GM12878 (cell line): ENCODE results near the gene EGFR. TPM values are rescaled to one million over a fixed set of nuclear protein-coding genes. Genes with fewer than 3 reads are reported as not detected.

Source experiments
- ATAC-seq: fragments of 200-7000 bp; cut with Tn5 transposase; 3 replicates; pipeline ENCODE4 v1.9.1; 2020; ENCODE audit warnings: mild to moderate bottlenecking, moderate library complexity
- BruUV-seq: library from RNA; stranded (reverse); fragments of 400-500 nt; replicated peaks from 2 replicates; lab custom pipeline; 2021; lab: Mats Ljungman, UMichigan
- CTCF ChIA-PET: fragments of 300-600 bp; sonication (Branson Sonifier 250); formaldehyde crosslinking; extraction: SDS; loops from one replicate; lab custom pipeline; 2021; ENCODE audit warnings: inconsistent platforms; lab: Yijun Ruan, JAX
- POLR2A ChIA-PET: fragments of 350-600 bp; formaldehyde crosslinking; extraction: SDS; loops from one replicate; lab custom pipeline; 2021; ENCODE audit warnings: inconsistent platforms; lab: Charles Lee
- RAD21 ChIA-PET: fragments of 300-600 bp; sonication (Branson Sonifier 250); formaldehyde crosslinking; loops from one replicate; lab custom pipeline; 2023; ENCODE audit warnings: antibody characterized with exemption; ENCODE audit not compliant: unreplicated experiment; lab: Charles Lee
- SMC1A ChIA-PET: fragments of 300-600 bp; sonication (Branson Sonifier 250); formaldehyde crosslinking; loops from one replicate; lab custom pipeline; 2023; ENCODE audit not compliant: unreplicated experiment, uncharacterized antibody; lab: Charles Lee
- DNase-seq: peaks from one replicate; pipeline ENCODE4 v3.0.0-alpha.2; 2011; ENCODE audit warnings: low read depth, low spot score
- FAIRE-seq: peaks from 3 replicates; lab custom pipeline; 2011; peaks lifted over from hg19 to GRCh38; lab: Jason Lieb, UNC
- H2AFZ ChIP-seq: 2 replicates; pipeline ENCODE4 v1.6.0; 2011; ENCODE audit warnings: low read depth, low read length, control low read depth; ENCODE audit not compliant: control insufficient read depth
- H3K27ac ChIP-seq: 2 replicates; pipeline ENCODE4 v1.5.1; 2011; ENCODE audit warnings: control low read depth; ENCODE audit not compliant: control insufficient read depth, insufficient read depth
- H3K27me3 ChIP-seq, 2 experiments: replicated peaks in 1 of 2; 2 replicates each; pipeline versions ENCODE4 v1.6.0 to v1.6.1; 2011; ENCODE audit warnings: low read length in 1 of 2; ENCODE audit not compliant: control insufficient read depth in 2 of 2, insufficient read depth in 2 of 2
- H3K36me3 ChIP-seq, 2 experiments: 2 replicates each; pipeline ENCODE4 v1.5.1; 2011; ENCODE audit warnings: low read length in 1 of 2; ENCODE audit not compliant: control insufficient read depth in 2 of 2, insufficient read depth in 2 of 2
- H3K4me1 ChIP-seq: 2 replicates; pipeline ENCODE4 v1.6.1; 2011; ENCODE audit warnings: mild to moderate bottlenecking, low read length, moderate library complexity, mixed read lengths; ENCODE audit not compliant: control insufficient read depth, insufficient read depth
- H3K4me2 ChIP-seq: 2 replicates; pipeline ENCODE4 v1.6.0; 2011; ENCODE audit warnings: control low read depth; ENCODE audit not compliant: control insufficient read depth, insufficient read depth
- H3K4me3 ChIP-seq: fragments of 200-600 bp; sonication (generic); 2 replicates; pipeline ENCODE4 v1.5.1; 2016
- H3K79me2 ChIP-seq: 2 replicates; pipeline ENCODE4 v1.6.0; 2011; ENCODE audit warnings: low read length; ENCODE audit not compliant: control insufficient read depth, insufficient read depth
- H3K9ac ChIP-seq: 2 replicates; pipeline ENCODE4 v1.8.0; 2011; ENCODE audit warnings: low read length, control low read depth, mixed read lengths; ENCODE audit not compliant: control insufficient read depth, insufficient read depth
- H3K9me3 ChIP-seq: replicated peaks from 3 replicates; pipeline ENCODE4 v1.5.1; 2011; ENCODE audit warnings: mild to moderate bottlenecking, low read length; ENCODE audit not compliant: control insufficient read depth, insufficient read depth
- H4K20me1 ChIP-seq: 2 replicates; pipeline ENCODE4 v1.6.0; 2011; ENCODE audit not compliant: control insufficient read depth, insufficient read depth
- ATF2 ChIP-seq: IDR thresholded peaks from 2 replicates; pipeline ENCODE4 v1.6.1; 2012; ENCODE audit warnings: low read length, inconsistent platforms
- CHD2 ChIP-seq: IDR thresholded peaks from 2 replicates; pipeline ENCODE4 v1.6.1; 2011; ENCODE audit warnings: low read depth, low read length, improper control_type of control experiment, borderline replicate concordance
- E2F8 ChIP-seq: fragments of 450-650 bp; IDR thresholded peaks from 2 replicates; pipeline ENCODE4 v1.6.1; 2018; ENCODE audit warnings: mild to moderate bottlenecking, low read depth, moderate library complexity; ENCODE audit not compliant: partially characterized antibody
- EGR1 ChIP-seq, 2 experiments: IDR thresholded peaks; 1 replicate in 1 of 2; 2 replicates in 1 of 2; pipeline ENCODE4 v1.6.1; 2011 to 2012; ENCODE audit warnings: low read depth in 2 of 2, low read length in 2 of 2, borderline replicate concordance in 1 of 2, mild to moderate bottlenecking in 1 of 2, moderate library complexity in 1 of 2
- LARP7 ChIP-seq: fragments of 450-650 bp; IDR thresholded peaks from 2 replicates; pipeline ENCODE4 v1.6.1; 2017; ENCODE audit warnings: mild to moderate bottlenecking
- NFIC ChIP-seq: IDR thresholded peaks from 2 replicates; pipeline ENCODE4 v1.6.1; 2012; ENCODE audit warnings: low read depth, mild to moderate bottlenecking, inconsistent platforms, low read length, moderate library complexity
- NR2F1 ChIP-seq: fragments of 450-650 bp; conservative IDR thresholded peaks from 2 replicates; pipeline ENCODE4 v1.6.1; 2017; ENCODE audit warnings: mild to moderate bottlenecking
- POLR2AphosphoS5 ChIP-seq: IDR thresholded peaks from 2 replicates; pipeline ENCODE4 v1.6.1; 2011; ENCODE audit warnings: mild to moderate bottlenecking, low read length, inconsistent platforms
- RAD21 ChIP-seq: IDR thresholded peaks from 2 replicates; pipeline ENCODE4 v1.6.1; 2011; ENCODE audit warnings: mild to moderate bottlenecking, low read depth, low read length, moderate library complexity; ENCODE audit not compliant: insufficient read depth
- SIN3A ChIP-seq: IDR thresholded peaks from 2 replicates; pipeline ENCODE4 v1.6.1; 2012; ENCODE audit warnings: low read depth, low read length, improper control_type of control experiment
- TAF1 ChIP-seq: IDR thresholded peaks from 2 replicates; pipeline ENCODE4 v1.6.1; 2011; ENCODE audit warnings: mild to moderate bottlenecking, low read depth, low read length, borderline replicate concordance
- USF2 ChIP-seq: IDR thresholded peaks from 2 replicates; pipeline ENCODE4 v1.6.1; 2011; ENCODE audit warnings: low read depth, low read length, improper control_type of control experiment, borderline replicate concordance
- ZNF687 ChIP-seq: fragments of 450-650 bp; IDR thresholded peaks from 2 replicates; pipeline ENCODE4 v1.6.1; 2017; ENCODE audit warnings: mild to moderate bottlenecking, moderate library complexity
- ZZZ3 ChIP-seq: IDR thresholded peaks from 2 replicates; pipeline ENCODE4 v1.6.1; 2011; ENCODE audit warnings: low read depth; ENCODE audit not compliant: control insufficient read depth, insufficient read length
- WGBS: methylation state at CpG from one replicate; pipeline ENCODE4 v1.1.6; 2016; ENCODE audit warnings: low lambda C conversion rate; ENCODE audit not compliant: insufficient replicate concordance, insufficient coverage; ENCODE audit errors: missing lambda C conversion rate; 5-methylcytosine and 5-hydroxymethylcytosine counted together
- in situ Hi-C: fragments of 300-500 bp; cut with MboI; formaldehyde crosslinking; loops from 9 replicates; pipeline ENCODE4 v1.14.3; 2018; ENCODE audit warnings: mixed read lengths
- intact Hi-C: fragments of 100-400 bp; cut with micrococcal nuclease; formaldehyde crosslinking; loops from one replicate; pipeline ENCODE4 v1.14.2; 2022; ENCODE audit not compliant: unreplicated experiment
- polyA plus RNA-seq, 11 experiments: library from polyadenylated mRNA; depleted of rRNA in 4 of 11; unstranded in 6 of 11; stranded (reverse) in 5 of 11; fragments of >200 nt; fragmentation: Nextera tagmentation in 4 of 11; fragmentation: Illumina TruSeq in 1 of 11; extraction: Ambion mirVana in 4 of 11; extraction: Trizol in 1 of 11; gene quantifications; 1 replicate in 1 of 11; 2 replicates in 10 of 11; pipeline versions ENCODE4 v1.2.1 to v1.2.3, GENCODE V29; 2011 to 2016; ENCODE audit warnings: inconsistent platforms in 2 of 11, missing spikeins in 2 of 11, low read depth in 1 of 11
- total RNA-seq, 4 experiments: library from RNA; depleted of rRNA in 3 of 4; stranded (reverse); fragments of >200 nt in 3 of 4; fragmentation: Illumina TruSeq in 1 of 4; extraction: Trizol in 1 of 4; gene quantifications; 2 replicates each; pipeline versions ENCODE4 v1.2.1 to v1.2.3, GENCODE V29; 2013 to 2021

The EGFR gene
- total and polyA plus RNA-seq, 10 of the 15 experiments (the other 5 are each of a cell fraction or from before 2014, with no cell fraction given), result 0.01 to 0.31 TPM; not detected in 8

- in situ Hi-C loops, result no loop called here
- CTCF ChIA-PET, result interaction anchor here (0.5 kb wide), 1 partner anchor 9 kb away, joined by 3 read pairs; no protein-coding TSS in a partner anchor
- no peaks in the 10 kb centered on the region for H3K9me3 ChIP-seq
- no peaks in the 10 kb centered on the region for H3K36me3 ChIP-seq
- H3K4me2 ChIP-seq, result no peak overlapping the region
- H4K20me1 ChIP-seq, result no peaks in the 10 kb centered on the region
- ATAC-seq, result no peak
- no peak for DNase-seq
- H3K9ac ChIP-seq, result no peak overlapping the region
- H3K4me3 ChIP-seq, result no peak overlapping the region
- H3K79me2 ChIP-seq, result no peaks in the 10 kb centered on the region
- no peak overlapping the region for H2AFZ ChIP-seq
- RAD21 ChIA-PET, result interaction anchor here (1.1 kb wide), 1 partner anchor 63 kb away, joined by 3 read pairs; no protein-coding TSS in a partner anchor
- POLR2A ChIA-PET, result no interaction called here
- no peak for FAIRE-seq
- H3K27ac ChIP-seq, result no peak overlapping the region
- WGBS, result 44% methylated on average over 16 of the region's 17 CpGs
- SMC1A ChIA-PET, result no interaction called here
- no TSS peak for BruUV-seq
- H3K27me3 ChIP-seq, result no peaks in the 10 kb centered on the region; a peak in 1 of 4 replicates
- intact Hi-C loops, result no loop called here
- H3K4me1 ChIP-seq, result no peaks in the 10 kb centered on the region
- TF ChIP-seq ZZZ3 (no peak), ATF2 (no peak), NR2F1 (no peak), POLR2AphosphoS5 (no peak), ZNF687 (no peak), E2F8 (no peak), USF2 (no peak), RAD21 (no peak), NFIC (no peak), CHD2 (no peak), SIN3A (no peak), LARP7 (no peak), EGR1 (IDR thresholded peaks at IDR 0.05; ENCODE audit: borderline replicate concordance in 1 of 2, low read depth in 2 of 2, low read length in 2 of 2) (no peak), TAF1 (no peak)
These were observed 173.3 kb downstream of the EGFR start for GRCh38 chr7:55191926-55192692.
